Glutamatergic neuron (in vitro differentiated cells): ENCODE measurements around the gene CD59. TPM values are rescaled to one million over a fixed set of nuclear protein-coding genes. Genes with fewer than 3 reads are reported as not detected.
A peak's percentile ranks its signal among the peaks of the same experiment; 100 is the strongest.

Experiments
- DNase-seq: peaks from one replicate; pipeline ENCODE4 v3.0.0; 2022
- H3K27ac Mint-ChIP-seq: one replicate; pipeline ENCODE4 v1.8.0; 2020; ENCODE audit warnings: mild to moderate bottlenecking, mixed read lengths, inconsistent platforms; ENCODE audit not compliant: unreplicated experiment
- H3K27me3 Mint-ChIP-seq: one replicate; pipeline ENCODE4 v1.8.0; 2020; ENCODE audit warnings: mild to moderate bottlenecking, moderate library complexity, mixed read lengths, inconsistent platforms; ENCODE audit not compliant: unreplicated experiment
- H3K36me3 Mint-ChIP-seq: one replicate; pipeline ENCODE4 v1.8.0; 2020; ENCODE audit warnings: mild to moderate bottlenecking, mixed read lengths, inconsistent platforms; ENCODE audit not compliant: unreplicated experiment
- H3K4me1 Mint-ChIP-seq: one replicate; pipeline ENCODE4 v1.8.0; 2020; ENCODE audit warnings: mild to moderate bottlenecking, low read depth, mixed read lengths, inconsistent platforms; ENCODE audit not compliant: unreplicated experiment
- H3K4me3 Mint-ChIP-seq: one replicate; pipeline ENCODE4 v1.8.0; 2020; ENCODE audit warnings: mild to moderate bottlenecking, mixed read lengths, inconsistent platforms; ENCODE audit not compliant: unreplicated experiment
- H3K9me3 Mint-ChIP-seq: one replicate; pipeline ENCODE4 v1.8.0; 2020; ENCODE audit warnings: mild to moderate bottlenecking, moderate library complexity, mixed read lengths, inconsistent platforms; ENCODE audit not compliant: unreplicated experiment
- total RNA-seq: library from RNA; stranded (reverse); fragmentation: NEBNext Ultra II Directional; extraction: Animal tissue kit (Norgen Biotek cat#: 25700); gene quantifications from one replicate; pipeline ENCODE4 v1.2.1, GENCODE V29; 2021; ENCODE audit not compliant: unreplicated experiment
- TF ChIP-seq, protein P1 (sequence below): fragments of 200-600 bp; sonication (generic); IDR thresholded peaks from one replicate; pipeline ENCODE4 v1.5.0; 2021; ENCODE audit not compliant: partially characterized antibody, unreplicated experiment

The CD59 gene
- total RNA-seq, 1 donor from 2014 or later: 105 TPM

DNA sequence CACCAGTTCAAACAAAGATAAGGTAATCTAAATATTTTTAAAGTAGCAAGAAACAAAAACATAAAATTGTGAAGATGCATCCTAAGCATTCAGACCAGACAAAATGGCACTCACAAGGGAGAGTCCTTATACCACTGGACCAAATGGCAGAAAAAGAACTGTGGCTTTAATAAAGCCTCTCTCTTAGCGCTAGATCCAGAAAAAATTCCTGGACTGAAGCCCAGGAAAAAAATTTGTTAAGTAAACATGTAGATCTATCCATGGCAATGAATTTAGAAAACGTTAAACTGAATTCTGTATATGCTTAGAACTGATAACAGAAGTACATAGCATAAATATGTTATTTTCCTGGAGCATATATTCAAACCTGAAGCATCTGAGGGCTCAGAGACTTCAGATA is 11.8 kb upstream of the CD59 start:
- no peak overlapping the region for H3K4me3 Mint-ChIP-seq
- DNase-seq: no peak
- TF ChIP-seq, protein P1, sequence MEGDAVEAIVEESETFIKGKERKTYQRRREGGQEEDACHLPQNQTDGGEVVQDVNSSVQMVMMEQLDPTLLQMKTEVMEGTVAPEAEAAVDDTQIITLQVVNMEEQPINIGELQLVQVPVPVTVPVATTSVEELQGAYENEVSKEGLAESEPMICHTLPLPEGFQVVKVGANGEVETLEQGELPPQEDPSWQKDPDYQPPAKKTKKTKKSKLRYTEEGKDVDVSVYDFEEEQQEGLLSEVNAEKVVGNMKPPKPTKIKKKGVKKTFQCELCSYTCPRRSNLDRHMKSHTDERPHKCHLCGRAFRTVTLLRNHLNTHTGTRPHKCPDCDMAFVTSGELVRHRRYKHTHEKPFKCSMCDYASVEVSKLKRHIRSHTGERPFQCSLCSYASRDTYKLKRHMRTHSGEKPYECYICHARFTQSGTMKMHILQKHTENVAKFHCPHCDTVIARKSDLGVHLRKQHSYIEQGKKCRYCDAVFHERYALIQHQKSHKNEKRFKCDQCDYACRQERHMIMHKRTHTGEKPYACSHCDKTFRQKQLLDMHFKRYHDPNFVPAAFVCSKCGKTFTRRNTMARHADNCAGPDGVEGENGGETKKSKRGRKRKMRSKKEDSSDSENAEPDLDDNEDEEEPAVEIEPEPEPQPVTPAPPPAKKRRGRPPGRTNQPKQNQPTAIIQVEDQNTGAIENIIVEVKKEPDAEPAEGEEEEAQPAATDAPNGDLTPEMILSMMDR: no peak
- H3K27ac Mint-ChIP-seq: no peak overlapping the region
- H3K27me3 Mint-ChIP-seq: no peaks in the 10 kb centered on the region
- H3K9me3 Mint-ChIP-seq: no peaks in the 10 kb centered on the region
- H3K4me1 Mint-ChIP-seq: no peaks in the 10 kb centered on the region
- H3K36me3 Mint-ChIP-seq: no peaks in the 10 kb centered on the region

DNA sequence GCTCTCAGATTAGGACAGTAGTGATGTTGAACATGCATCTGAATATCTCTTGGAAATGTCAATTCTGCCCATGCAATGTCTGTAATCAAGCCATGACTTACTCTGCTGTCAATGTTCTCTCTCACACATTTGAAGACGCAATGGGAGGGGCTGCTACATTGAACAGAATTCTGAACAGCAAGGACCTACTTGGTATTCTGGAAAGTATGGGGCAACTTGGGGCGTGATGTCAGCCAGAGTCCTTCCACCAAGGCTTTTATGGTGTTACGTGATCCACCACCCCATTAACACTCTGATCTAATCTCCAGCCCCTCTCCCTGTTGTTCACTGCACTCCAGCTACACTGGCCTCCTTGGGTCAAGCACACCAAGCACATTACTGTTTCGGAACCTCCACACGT is 7.1 kb upstream of the CD59 start:
- TF ChIP-seq, protein P1: no peak
- Mint-ChIP-seq H3K27ac (no peak overlapping the region), H3K4me1 (no peaks in the 10 kb centered on the region), H3K27me3 (no peaks in the 10 kb centered on the region), H3K36me3 (no peaks in the 10 kb centered on the region), H3K4me3 (no peak overlapping the region), H3K9me3 (no peaks in the 10 kb centered on the region)
- DNase-seq: no peak

DNA sequence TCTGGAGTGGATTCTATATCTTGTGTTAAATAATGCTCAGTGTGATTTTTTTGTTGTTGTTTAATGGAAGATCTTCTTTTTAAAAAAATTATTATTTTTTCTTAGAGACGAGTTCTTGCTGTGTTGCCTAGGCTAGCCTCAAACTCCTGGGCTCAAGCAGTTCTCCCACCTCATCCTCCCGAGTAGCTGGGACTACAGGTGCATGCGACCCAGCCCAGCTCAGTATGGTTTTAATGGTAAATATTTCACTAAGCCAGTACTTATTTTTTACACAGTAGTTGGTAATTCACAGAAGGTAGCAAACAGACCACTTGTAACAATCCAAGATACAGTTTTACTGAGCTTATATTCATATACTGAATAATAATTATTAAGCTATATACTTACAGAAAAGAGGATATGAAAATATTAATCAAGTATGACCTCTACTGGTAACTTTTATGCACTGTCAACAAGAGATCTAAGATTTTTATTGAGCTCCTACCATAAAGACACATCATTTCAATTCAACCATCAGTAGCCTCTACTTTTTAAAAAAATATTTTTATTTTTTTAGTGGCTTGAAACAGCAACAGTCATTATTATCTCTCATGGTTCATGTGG is 6.1 kb upstream of the CD59 start:
- TF ChIP-seq, protein P1: peak; percentile 39
- Mint-ChIP-seq H3K4me3 (no peak overlapping the region), H3K4me1 (no peaks in the 10 kb centered on the region), H3K36me3 (no peaks in the 10 kb centered on the region), H3K27ac (no peak overlapping the region), H3K9me3 (no peaks in the 10 kb centered on the region), H3K27me3 (no peaks in the 10 kb centered on the region)
- no peak for DNase-seq

DNA sequence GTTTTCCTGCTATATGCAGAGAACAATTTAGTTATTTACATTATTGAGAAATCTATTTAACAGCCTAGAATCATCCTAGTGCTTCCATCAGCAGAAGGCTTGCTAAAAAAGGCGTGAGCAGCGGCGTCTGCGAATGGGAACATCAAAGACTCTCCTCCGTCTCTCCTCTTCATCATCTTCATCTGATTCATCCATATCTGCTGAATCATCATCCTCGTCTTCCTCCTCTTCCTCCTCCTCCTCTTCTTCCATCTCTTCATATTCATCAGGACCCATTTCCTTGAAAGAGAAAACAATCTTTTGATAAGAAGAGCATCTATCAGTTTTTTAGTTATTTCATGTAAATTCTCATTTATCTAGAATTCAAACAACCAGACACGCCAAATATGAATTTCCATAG is 5.6 kb upstream of the CD59 start:
- no peak overlapping the region for H3K27ac Mint-ChIP-seq
- H3K4me1 Mint-ChIP-seq: peaks cover 4% of the 10 kb centered on the region
- H3K36me3 Mint-ChIP-seq: no peaks in the 10 kb centered on the region
- no peak for DNase-seq
- H3K4me3 Mint-ChIP-seq: no peak overlapping the region
- H3K9me3 Mint-ChIP-seq: no peaks in the 10 kb centered on the region
- no peaks in the 10 kb centered on the region for H3K27me3 Mint-ChIP-seq
- TF ChIP-seq, protein P1: no peak

DNA sequence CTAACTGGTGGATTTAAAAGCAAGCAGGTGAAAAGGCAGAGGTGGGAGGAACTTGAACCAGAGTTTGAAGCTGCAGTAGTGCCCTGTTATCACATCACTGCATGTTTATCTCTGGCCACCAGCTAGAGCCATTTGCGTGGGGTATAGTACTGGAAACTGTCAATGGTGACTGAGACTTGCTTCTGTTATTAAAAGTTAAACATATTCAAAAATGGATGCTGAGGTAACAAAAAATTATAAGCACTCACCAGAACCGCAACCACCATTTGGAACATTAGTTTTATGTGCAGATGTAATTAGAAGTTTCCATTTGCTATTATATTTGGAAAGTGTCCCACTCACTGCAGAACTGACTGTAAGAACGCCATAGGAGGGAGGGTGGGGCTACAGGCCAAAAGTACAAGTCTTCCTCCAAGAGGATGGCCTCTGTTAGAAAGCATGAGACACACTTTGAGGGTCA is 1.2 kb upstream of the CD59 start:
- Mint-ChIP-seq H3K27ac (no peak overlapping the region), H3K4me1 (peaks cover 11% of the 10 kb centered on the region), H3K9me3 (no peaks in the 10 kb centered on the region), H3K27me3 (no peaks in the 10 kb centered on the region), H3K36me3 (no peaks in the 10 kb centered on the region), H3K4me3 (peak overlapping the region; percentile 75)
- DNase-seq: no peak
- TF ChIP-seq, protein P1: no peak
